Coronary artery (tissue), 2 donors: ENCODE data around the gene TECTA.

ENCODE experiments used
- DNase-seq: peaks from one replicate; pipeline ENCODE4 v3.0.0-alpha.2; 2017; ENCODE audit warnings: low spot score
- H3K27ac ChIP-seq, 2 donors: fragments of 200-600 bp; sonication (generic); one replicate each; pipeline ENCODE4 v1.5.1; 2016 to 2019
- H3K4me3 ChIP-seq: fragments of 200-600 bp; sonication (generic); 2 replicates; pipeline ENCODE4 v1.5.1; 2016; ENCODE audit warnings: mild to moderate bottlenecking, moderate library complexity
- CTCF ChIP-seq: fragments of 200-600 bp; sonication (generic); IDR thresholded peaks from one replicate; pipeline ENCODE4 v1.5.1; 2019; ENCODE audit warnings: antibody characterized with exemption

The TECTA gene

GRCh38 chr11:121138259-121138658 lies 37.2 kb downstream of the TECTA start:
- TF ChIP-seq CTCF = no peak
- DNase-seq = no peak
- Histone ChIP-seq H3K4me3 (no peak overlapping the region), H3K27ac (no peak overlapping the region)

- no peak for TF ChIP-seq CTCF
- Histone ChIP-seq H3K27ac (no peak overlapping the region), H3K4me3 (no peak overlapping the region)
- no peak for DNase-seq
These were observed 39.3 kb downstream of the TECTA start for GRCh38 chr11:121140369-121140768.

- H3K27ac ChIP-seq = no peak overlapping the region
- no peak for DNase-seq
- H3K4me3 ChIP-seq = no peak overlapping the region
- no peak for TF ChIP-seq CTCF
These were observed 40.0 kb downstream of the TECTA start for GRCh38 chr11:121141066-121141465.

GRCh38 chr11:121143921-121144320 lies 42.9 kb downstream of the TECTA start:
- Histone ChIP-seq H3K4me3 (no peak overlapping the region), H3K27ac (no peak overlapping the region)
- TF ChIP-seq CTCF = no peak
- no peak for DNase-seq

- no peak overlapping the region for H3K27ac ChIP-seq
- no peak overlapping the region for H3K4me3 ChIP-seq
- no peak for TF ChIP-seq CTCF
- DNase-seq = no peak
These were observed 43.7 kb downstream of the TECTA start for GRCh38 chr11:121144723-121145122.

DNA sequence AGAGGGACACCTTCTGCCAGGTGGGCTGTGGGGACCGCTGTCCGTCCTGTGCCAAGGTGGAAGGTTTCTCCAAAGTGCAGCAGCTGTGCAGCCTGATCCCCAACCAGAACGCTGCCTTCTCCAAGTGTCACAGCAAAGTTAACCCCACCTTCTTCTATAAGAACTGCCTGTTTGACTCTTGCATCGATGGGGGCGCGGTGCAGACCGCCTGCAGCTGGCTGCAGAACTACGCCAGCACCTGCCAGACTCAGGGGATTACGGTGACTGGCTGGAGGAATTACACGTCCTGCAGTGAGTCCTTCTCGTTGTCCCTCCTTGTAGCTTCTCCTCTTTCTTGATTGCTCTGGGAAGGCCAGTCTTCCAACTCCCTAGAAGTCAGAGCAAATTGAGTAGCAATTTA lies 44.8 kb downstream of the TECTA start:
- no peak overlapping the region for H3K27ac ChIP-seq
- DNase-seq = no peak
- TF ChIP-seq CTCF = no peak
- no peak overlapping the region for H3K4me3 ChIP-seq

DNA sequence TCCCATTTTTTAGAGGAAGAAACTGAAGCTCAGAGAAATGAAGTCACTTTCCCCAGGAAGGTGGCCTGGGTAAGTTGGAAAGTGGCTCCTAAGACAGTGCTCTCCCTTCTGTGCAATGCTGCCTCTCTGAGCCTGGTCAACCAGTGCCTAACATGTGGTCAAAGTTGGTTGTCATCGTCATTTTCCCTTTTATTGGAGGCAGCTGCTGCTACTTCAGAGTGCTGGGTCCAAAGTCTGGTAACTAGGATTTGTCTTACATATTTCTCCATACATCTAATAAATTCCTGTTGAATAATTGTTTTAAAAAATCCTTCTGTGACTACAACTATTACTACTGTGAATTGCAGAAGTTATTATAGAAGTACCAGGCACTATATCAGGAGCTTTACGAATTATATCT lies 48.1 kb downstream of the TECTA start:
- no peak overlapping the region for H3K4me3 ChIP-seq
- DNase-seq = no peak
- no peak overlapping the region for H3K27ac ChIP-seq
- TF ChIP-seq CTCF = no peak
